ENCODE data around the gene CA7.
"Not testable (repeated sequence)": the region's sequence is repeated elsewhere in the genome, so short reads cannot be mapped to it uniquely, and the experiment has no call there.

CA7 gene

DNA sequence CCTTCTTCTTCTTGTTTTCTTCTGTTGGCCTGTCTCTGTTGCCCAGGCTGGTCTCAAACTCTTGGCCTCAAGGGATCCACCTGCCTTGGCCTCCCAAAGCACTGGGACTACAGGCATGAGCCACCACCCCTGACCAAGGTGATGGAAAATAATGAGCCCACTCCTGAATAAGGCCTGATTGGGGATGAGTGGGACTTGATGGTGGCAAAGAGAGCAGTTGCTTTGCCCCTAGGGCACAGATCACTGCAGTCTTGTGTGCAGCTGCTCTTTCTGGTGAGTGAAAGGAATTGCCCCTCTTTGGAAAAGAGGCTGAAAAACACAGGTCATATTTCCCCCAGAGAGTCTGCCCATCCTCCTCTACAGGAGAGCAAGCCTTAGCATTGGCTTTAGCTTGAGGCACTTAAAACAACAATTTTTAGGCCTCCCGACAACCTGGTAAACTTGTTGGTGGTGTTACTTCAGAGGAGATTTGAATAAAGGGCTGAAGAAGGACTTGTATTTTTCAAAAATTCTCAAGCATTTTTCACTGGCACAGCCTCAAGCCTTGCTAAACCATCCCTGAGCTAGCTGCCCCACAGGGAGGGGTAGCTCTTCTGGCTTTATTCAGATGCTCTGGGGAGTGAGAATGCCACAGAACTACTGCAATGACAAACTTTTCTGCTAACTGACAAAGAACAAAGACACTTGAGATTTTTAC, 30.0 kb downstream of the CA7 start:
- no peak for DNase-seq

DNA sequence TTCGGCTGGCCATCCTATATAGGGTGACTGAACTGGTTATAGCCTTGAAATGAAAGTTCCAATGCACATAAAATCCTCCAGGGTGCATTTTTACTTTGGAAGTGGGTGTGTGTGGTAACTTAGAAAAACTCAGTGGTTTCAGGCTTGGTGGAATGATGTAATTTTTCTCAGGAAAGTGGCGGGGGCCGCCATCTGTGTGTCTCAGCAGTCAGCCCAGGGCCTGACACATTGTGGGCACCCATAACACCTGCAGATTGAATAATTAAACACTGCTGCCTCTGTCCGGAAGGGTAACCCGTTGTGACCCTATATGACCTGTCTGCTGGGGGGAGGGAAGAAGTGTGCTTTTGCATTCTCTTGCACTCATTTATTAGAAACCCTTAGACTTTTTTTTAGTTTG, 33.9 kb downstream of the CA7 start:
- DNase-seq = no peak

DNA sequence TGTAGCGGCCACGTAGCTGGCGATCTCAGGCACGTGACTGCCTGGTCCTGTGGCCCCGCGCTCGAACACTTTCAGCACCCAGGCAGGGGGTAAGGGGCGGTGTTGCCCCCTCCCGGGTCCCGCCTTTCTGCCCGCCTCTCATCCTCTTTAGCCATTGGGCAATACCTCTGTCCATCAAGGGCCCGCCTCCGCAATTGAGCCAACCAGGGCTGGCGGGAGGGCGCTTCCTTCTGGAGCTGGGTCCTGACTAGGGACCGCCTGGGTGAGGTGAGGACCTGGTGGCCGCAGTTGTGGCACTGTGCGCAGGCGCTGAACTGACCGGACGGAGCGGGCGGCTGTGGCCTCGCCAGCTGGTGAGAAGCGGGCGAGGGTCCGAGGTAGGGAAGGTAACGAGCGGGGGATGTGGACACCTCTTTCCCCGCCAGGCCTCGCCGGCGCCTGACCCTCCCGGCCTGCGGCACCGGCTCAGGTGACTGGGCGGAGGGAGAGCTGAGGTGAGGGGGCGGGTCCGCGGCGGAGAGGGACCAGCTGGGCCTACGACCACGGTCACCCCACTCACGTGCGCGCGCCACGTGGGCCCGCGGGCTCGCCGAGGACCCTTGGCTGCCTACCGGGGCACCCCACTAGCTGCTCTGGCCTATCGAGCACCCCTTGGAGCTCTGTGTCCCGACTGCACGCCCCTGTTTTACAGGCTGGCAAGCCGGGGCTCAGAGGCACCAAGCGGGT, 36.2 kb downstream of the CA7 start, which contains the start of gene PDP2:
TSS of gene PDP2 (plus strand) at position 228 of the 726 bp plus-strand sequence. CDS start 3,770 bp downstream, outside the sequence.
- DNase-seq = peak; percentile 86

DNA sequence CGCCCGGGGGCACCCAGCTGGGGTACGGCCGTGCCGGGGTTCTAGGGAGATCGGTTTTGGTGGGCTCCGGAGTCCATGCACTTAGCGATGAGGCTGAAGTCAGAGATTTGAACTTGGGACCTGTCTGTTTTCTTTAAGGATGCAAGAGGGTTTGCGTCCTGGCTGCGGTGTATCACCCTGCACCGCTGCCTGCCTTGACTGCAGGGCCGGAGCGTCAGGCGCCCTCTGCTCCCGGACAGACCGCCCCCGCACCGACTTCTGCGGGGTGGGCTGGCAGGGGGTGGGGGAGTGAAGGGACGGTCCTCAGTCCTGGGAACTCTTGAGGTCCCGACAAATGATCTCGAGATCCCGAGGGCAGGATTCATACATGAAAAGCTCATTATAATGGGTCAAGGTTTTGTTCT, 36.8 kb downstream of the CA7 start:
- no peak for DNase-seq

GRCh38 chr16:66881560-66881959, 37.3 kb downstream of the CA7 start:
- no peak for DNase-seq

DNA sequence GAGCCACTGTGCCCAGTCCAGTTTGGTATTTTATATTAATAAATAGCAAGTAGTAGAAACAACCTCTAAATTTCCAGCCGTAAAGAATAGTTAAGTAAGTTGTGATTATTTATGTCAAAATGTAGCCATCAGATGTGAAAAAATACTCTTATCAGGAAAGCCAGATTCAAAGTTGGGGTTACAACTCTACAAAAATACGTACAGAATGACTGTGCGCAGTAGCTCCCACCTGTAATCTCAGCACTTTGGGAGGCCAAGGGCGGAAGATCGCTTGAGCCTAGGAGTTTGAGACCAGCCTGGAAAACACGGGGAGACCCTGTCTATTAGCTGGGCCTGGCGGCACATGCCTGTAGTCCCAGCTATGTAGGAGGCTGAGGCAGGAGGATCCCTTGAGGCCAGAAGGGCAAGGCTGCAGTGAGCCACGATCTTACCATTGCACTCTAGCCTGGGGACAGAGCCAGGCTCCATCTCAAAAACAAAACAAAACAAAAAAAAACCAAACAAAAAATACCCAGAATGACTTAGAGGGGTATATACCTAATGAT, 37.8 kb downstream of the CA7 start:
- no peak for DNase-seq

DNA sequence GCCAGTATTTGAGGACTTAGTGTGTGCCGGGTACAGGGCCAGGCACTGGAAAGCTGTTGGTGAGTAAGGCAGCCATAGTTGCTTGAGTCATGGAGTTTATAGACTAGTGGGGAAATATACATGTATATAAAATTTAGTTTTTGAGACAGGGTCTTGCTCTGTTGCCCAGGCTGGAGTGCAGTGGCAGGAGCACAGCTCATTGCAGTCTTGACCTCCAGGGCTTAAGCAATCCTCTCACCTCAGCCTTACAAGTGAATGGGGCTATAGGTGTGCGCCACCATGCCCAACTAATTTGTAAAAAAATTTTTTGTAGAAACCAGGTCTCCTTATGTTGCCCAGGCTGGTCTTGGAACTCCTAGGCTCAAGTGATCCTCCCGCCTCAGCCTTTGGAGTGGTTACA, 38.5 kb downstream of the CA7 start:
- DNase-seq = no peak

GRCh38 chr16:66885491-66885890, 41.3 kb downstream of the CA7 start:
- DNase-seq = no peak

GRCh38 chr16:66886321-66886720, 42.1 kb downstream of the CA7 start:
- no peak for DNase-seq

DNA sequence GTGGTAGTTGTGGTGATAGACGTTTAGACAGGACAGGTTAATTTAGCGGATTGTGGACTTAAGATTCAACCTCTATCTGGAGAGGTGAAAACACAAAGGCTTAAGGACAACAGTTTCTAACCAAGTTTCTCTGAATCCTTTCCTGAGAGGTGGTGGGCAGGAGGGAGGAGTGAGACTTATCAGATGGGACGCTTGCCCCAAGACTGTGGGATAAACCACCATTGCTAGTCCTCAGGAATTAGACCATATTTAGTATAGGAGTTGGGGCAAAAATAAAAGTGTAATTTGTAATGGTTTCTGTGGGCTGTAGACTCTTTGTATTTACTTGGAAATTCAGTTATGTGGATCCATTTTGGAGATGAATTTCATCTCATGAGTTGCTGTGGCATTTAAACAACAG, 42.7 kb downstream of the CA7 start:
- DNase-seq = no peak

GRCh38 chr16:66888647-66889615, 44.7 kb downstream of the CA7 start:
- DNase-seq = no peak

DNA sequence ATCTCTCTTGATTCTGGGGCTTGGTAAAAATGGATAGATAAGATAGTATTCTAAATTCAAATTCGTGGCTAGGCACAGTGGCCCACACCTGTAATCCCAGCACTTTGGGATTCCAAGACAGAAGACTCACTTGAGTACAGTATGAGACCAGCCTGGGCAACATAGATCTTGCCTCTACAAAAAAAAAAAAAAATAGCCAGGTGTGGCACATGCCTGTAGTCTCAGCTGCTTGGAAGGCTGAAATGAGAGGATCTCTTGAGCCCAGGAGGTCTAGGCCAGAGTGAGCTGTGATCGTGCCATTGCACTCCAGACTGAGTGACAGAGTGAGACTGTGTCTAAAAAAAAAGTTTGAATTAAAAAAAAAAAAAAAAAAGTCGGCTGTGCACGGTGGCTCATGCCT, 45.4 kb downstream of the CA7 start:
- DNase-seq = no peak

DNA sequence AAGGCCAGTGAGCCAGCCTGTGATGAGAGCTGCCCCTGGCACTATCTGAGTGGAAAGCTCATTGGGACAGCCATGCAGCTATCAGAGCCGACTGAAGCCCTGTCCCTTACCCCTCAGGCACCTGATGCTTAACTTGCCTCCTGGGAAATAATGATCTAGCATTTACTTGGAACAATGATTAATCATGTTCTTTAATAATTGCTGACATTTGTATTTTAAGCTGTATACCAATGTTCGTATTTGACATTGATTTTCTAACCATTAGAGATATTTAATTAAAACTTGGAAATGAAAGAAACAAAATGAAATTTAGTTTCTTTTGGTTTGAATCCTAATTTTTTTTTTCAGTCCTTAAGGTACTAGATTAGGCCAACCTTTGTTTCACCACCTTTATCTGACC, 46.6 kb downstream of the CA7 start:
- no peak for DNase-seq

GRCh38 chr16:66891360-66891759, 47.1 kb downstream of the CA7 start:
- DNase-seq = no peak

DNA sequence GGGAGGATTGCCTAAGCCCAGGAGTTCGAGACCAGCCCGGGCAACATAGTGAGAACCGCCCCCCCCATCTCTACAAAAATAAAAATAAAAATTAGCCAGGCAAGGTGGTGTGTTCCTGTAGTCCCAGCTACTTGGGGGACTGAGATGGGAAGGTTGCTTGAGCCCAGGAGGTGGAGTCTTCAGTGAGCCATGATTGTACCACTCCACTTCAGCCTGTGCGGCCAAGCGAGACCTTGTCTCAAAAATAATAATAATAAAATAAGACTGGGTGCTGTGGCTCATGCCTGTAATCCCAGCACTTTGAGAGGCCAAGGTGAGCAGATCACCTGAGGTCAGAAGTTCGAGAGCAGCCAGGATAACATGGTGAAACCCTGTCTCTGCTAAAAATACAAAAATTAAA, 47.6 kb downstream of the CA7 start:
- DNase-seq = no peak

GRCh38 chr16:66894055-66894454, 49.8 kb downstream of the CA7 start:
- DNase-seq = no peak

DNA sequence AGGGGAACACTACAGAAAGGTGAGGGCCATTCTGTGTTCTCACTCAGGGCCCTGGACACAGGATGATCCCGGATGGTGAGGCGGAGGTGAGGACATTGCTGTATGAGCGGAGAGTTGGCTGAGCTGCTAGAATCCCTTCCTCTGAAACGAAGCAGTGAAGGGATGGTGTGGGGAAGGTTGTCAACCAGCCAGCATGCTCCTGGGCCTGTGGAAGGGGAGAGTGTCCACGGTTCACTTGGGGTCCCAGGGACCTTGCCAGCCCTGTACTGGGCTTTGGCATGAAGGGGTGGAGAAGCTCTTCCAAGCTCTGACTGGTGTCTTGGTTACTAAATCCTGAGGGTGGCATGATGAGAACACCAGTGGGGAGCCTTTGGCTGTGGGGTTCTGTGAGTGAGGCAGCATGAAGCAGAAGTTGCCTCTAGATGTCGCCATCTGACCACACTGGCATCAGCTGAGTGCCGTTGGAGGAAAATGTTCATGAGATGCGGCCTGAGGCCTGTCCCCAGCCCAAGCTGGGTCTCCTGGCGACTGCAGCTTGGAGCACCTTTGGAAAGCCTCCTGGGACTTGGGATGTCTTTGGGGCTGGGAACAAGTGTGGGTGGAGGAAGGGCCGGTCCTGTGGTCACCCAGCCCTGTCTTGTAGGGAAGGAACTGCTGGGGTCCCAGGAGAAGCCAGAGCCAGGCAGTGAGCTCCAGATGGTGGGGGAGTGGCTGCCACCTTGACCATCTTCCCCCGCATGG, 50.9 kb downstream of the CA7 start:
- DNase-seq = peak; percentile 65

- no peak for DNase-seq
Measured at GRCh38 chr16:66895689-66895979, 51.4 kb downstream of the CA7 start.

DNA sequence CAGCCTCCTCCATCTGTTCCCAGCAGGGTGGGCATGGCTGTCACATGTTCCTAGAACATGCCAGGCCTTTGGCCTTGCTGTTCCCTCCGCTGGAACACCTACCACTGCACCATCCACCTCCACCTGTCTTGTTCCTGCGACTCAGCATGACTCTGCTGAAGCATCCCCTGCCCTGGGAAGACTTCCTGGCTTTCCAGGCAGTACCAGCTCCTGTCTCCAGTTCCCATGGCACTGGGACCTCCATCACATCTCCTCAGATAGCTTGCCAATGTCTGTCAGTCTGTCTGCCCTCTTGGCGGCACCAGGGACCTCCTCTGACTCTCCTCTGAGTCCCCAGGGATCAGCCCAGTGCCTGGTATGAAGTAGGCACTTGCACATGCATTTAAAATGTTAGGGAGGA, 51.8 kb downstream of the CA7 start:
- no peak for DNase-seq

DNA sequence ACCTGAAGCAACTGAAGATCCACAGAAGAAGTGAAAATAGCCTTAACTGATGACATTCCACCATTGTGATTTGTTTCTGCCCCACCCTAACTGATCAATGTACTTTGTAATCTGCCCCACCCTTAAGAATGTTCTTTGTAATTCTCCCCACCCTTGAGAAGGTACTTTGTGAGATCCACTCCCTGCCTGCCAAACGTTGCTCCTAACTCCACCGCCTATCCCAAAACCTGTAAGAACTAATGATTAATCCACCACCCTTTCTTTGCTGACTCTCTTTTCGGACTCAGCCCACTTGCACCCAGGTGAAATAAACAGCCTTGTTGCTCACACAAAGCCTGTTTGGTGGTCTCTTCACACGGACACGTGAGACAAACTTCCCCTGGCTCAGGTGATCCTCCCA, 52.5 kb downstream of the CA7 start:
- DNase-seq = not testable (repeated sequence)

GRCh38 chr16:66898207-66898606, 54.0 kb downstream of the CA7 start:
- DNase-seq = no peak

DNA sequence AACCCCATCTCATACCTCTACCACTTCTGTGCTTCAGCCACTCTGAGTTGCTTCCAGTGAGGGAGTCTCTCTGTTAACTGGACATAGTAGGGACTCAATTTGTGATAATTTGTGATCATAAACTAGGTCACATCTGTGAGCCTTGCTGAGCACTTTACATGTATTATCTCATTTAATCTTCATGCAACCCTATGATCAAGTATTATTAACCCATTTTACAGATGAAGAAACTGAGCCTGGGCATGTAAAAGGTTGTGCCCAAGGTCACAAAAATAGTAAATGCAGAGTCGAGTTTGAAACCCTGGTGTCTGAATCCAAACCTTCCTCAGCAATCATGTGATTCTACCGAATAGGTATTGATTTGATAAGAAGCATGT, 54.7 kb downstream of the CA7 start:
- DNase-seq = no peak

All from amniotic stem cell (primary cell).